SK-N-SH (cell line): Measurements from ENCODE around the gene NAT8L. TPM values are rescaled to one million over a fixed set of nuclear protein-coding genes. Genes with fewer than 3 reads are reported as not detected.

ENCODE experiments used
- CTCF ChIA-PET: fragments of 300-600, 350-600 bp; formaldehyde crosslinking; extraction: SDS; loops from one replicate; lab custom pipeline; 2021; lab: Yijun Ruan, JAX
- POLR2A ChIA-PET: fragments of 350-600 bp; sonication (Branson Sonifier 250); formaldehyde crosslinking; extraction: SDS; loops from one replicate; lab custom pipeline; 2020; ENCODE audit warnings: antibody characterized with exemption, inconsistent platforms; lab: Yijun Ruan, JAX
- DNase-seq: peaks from one replicate; pipeline ENCODE4 v3.0.0; 2012
- H2AFZ ChIP-seq: fragments of 200-600 bp; sonication (generic); 2 replicates; pipeline ENCODE4 v1.8.1; 2016; ENCODE audit warnings: antibody characterized with exemption, mild to moderate bottlenecking, low read depth
- H3F3A ChIP-seq: fragments of 200-600 bp; sonication (generic); replicated peaks from 2 replicates; pipeline ENCODE3; 2016; ENCODE audit warnings: antibody characterized with exemption, mild to moderate bottlenecking; ENCODE audit not compliant: insufficient read depth
- H3K27ac ChIP-seq, 2 experiments: fragments of 200-500 bp in 1 of 2; fragments of 200-600 bp in 1 of 2; sonication (Bioruptor generic) in 1 of 2; sonication (generic), shearing (Covaris generic) in 1 of 2; 2 replicates each; pipeline versions ENCODE4 v1.5.1 to v1.6.1; 2014 to 2016; ENCODE audit warnings: low read depth in 2 of 2, inconsistent platforms in 1 of 2, low read length in 1 of 2, mild to moderate bottlenecking in 1 of 2, mixed read lengths in 1 of 2
- H3K27me3 ChIP-seq: fragments of 200-600 bp; sonication (generic), shearing (Covaris generic); 2 replicates; pipeline ENCODE4 v1.6.1; 2016; ENCODE audit warnings: mixed run types; ENCODE audit not compliant: insufficient read depth
- H3K36me3 ChIP-seq, 2 experiments: fragments of 200-500 bp in 1 of 2; fragments of 200-600 bp in 1 of 2; sonication (Bioruptor generic) in 1 of 2; sonication (generic) in 1 of 2; replicated peaks in 1 of 2; 2 replicates each; pipeline versions ENCODE3 to v1.5.1; 2014 to 2016; ENCODE audit warnings: low read length in 1 of 2, mild to moderate bottlenecking in 1 of 2; ENCODE audit not compliant: insufficient read depth in 2 of 2, control insufficient read depth in 1 of 2
- H3K4me1 ChIP-seq, 2 experiments: fragments of 200-500 bp in 1 of 2; fragments of 200-600 bp in 1 of 2; sonication (Bioruptor generic) in 1 of 2; sonication (generic), shearing (Covaris generic) in 1 of 2; 2 replicates each; pipeline versions ENCODE4 v1.5.1 to v1.6.1; 2014 to 2016; ENCODE audit warnings: low read depth in 1 of 2, low read length in 1 of 2, mixed run types in 1 of 2; ENCODE audit not compliant: insufficient read depth in 2 of 2, control insufficient read depth in 1 of 2
- H3K4me2 ChIP-seq: fragments of 200-600 bp; sonication (generic), shearing (Covaris generic); 2 replicates; pipeline ENCODE4 v1.6.1; 2017; ENCODE audit warnings: mixed run types
- H3K4me3 ChIP-seq, 2 experiments: fragments of 200-500 bp in 1 of 2; fragments of 200-600 bp in 1 of 2; sonication (Bioruptor generic) in 1 of 2; sonication (generic), shearing (Covaris generic) in 1 of 2; 2 replicates each; pipeline versions ENCODE4 v1.5.1 to v1.8.1; 2014 to 2016; ENCODE audit warnings: low read depth in 2 of 2, inconsistent platforms in 1 of 2, low read length in 1 of 2, mild to moderate bottlenecking in 1 of 2, mixed read lengths in 1 of 2, moderate library complexity in 1 of 2
- H3K79me2 ChIP-seq: fragments of 200-600 bp; sonication (generic); 2 replicates; pipeline ENCODE4 v1.8.1; 2017; ENCODE audit warnings: mild to moderate bottlenecking; ENCODE audit not compliant: insufficient read depth
- H3K9ac ChIP-seq: fragments of 200-600 bp; sonication (generic); 2 replicates; pipeline ENCODE4 v1.6.1; 2017; ENCODE audit warnings: mixed run types
- H3K9me2 ChIP-seq: fragments of 200-600 bp; sonication (generic); 2 replicates; pipeline ENCODE4 v1.6.1; 2017; ENCODE audit warnings: mixed run types
- H3K9me3 ChIP-seq: fragments of 200-600 bp; sonication (generic); 2 replicates; pipeline ENCODE4 v1.6.1; 2017; ENCODE audit warnings: mixed run types, mild to moderate bottlenecking, moderate library complexity
- H4K20me1 ChIP-seq: fragments of 200-600 bp; sonication (generic); 2 replicates; pipeline ENCODE4 v1.6.1; 2017; ENCODE audit warnings: mild to moderate bottlenecking, mixed run types; ENCODE audit not compliant: insufficient read depth
- ELF1 ChIP-seq: IDR thresholded peaks from 2 replicates; pipeline ENCODE4 v1.4.0; 2012
- EP300 ChIP-seq, 2 experiments: IDR thresholded peaks; 2 replicates each; pipeline versions ENCODE4 v1.4.0 to v1.6.1; 2012; ENCODE audit warnings: borderline replicate concordance in 1 of 2, low read depth in 1 of 2, low read length in 1 of 2
- FOXJ3 ChIP-seq: sonication (generic); formaldehyde crosslinking; IDR thresholded peaks from 2 replicates; pipeline ENCODE4 v1.5.1; 2020; ENCODE audit warnings: mild to moderate bottlenecking, missing genetic modification reagents
- GATA2 ChIP-seq: sonication (generic); formaldehyde crosslinking; IDR thresholded peaks from 2 replicates; pipeline ENCODE4 v1.5.0; 2020; ENCODE audit warnings: mild to moderate bottlenecking, missing genetic modification reagents
- MAX ChIP-seq: IDR thresholded peaks from 2 replicates; pipeline ENCODE4 v1.4.0; 2012; ENCODE audit warnings: low read depth
- MEF2A ChIP-seq: IDR thresholded peaks from 2 replicates; pipeline ENCODE4 v1.4.0; 2012; ENCODE audit warnings: low read depth, borderline replicate concordance
- MXI1 ChIP-seq: IDR thresholded peaks from 2 replicates; pipeline ENCODE4 v1.6.1; 2012; ENCODE audit warnings: mild to moderate bottlenecking, low read depth, low read length, improper control_type of control experiment
- RFX5 ChIP-seq: IDR thresholded peaks from 2 replicates; pipeline ENCODE4 v1.6.1; 2012; ENCODE audit warnings: mild to moderate bottlenecking, improper control_type of control experiment, low read length
- SMC3 ChIP-seq: IDR thresholded peaks from 2 replicates; pipeline ENCODE4 v1.6.1; 2012; ENCODE audit warnings: low read depth, low read length, improper control_type of control experiment
- TAF1 ChIP-seq: IDR thresholded peaks from 2 replicates; pipeline ENCODE4 v1.6.1; 2012; ENCODE audit warnings: low read depth, mild to moderate bottlenecking, low read length, moderate library complexity, borderline replicate concordance
- TCF12 ChIP-seq: IDR thresholded peaks from 2 replicates; pipeline ENCODE4 v1.4.0; 2012
- USF1 ChIP-seq: IDR thresholded peaks from 2 replicates; pipeline ENCODE4 v1.4.0; 2012; ENCODE audit warnings: low read depth, borderline replicate concordance
- ZBTB33 ChIP-seq: IDR thresholded peaks from 2 replicates; pipeline ENCODE4 v1.4.0; 2012; ENCODE audit warnings: low read depth, borderline replicate concordance
- WGBS: methylation state at CpG from one replicate; pipeline ENCODE4 v1.1.6; 2017; ENCODE audit warnings: low lambda C conversion rate; 5-methylcytosine and 5-hydroxymethylcytosine counted together
- polyA plus RNA-seq, 3 experiments: library from polyadenylated mRNA; depleted of rRNA; stranded (reverse); fragments of >200 nt; gene quantifications; 2 replicates each; pipeline ENCODE4 v1.2.3, GENCODE V29; 2012

Gene NAT8L
- polyA plus RNA-seq, 1 of the 3 experiments (the other 2 are of a cell fraction) = 0.43 TPM

GRCh38 chr4:2044119-2044485 lies 15.0 kb upstream of the NAT8L start:
- no peak overlapping the region for H3K4me2 ChIP-seq
- H3K36me3 ChIP-seq = no peaks in the 10 kb centered on the region
- no peak for DNase-seq
- POLR2A ChIA-PET = no interaction called here
- peaks cover 8% of the 10 kb centered on the region; the same call in 1 of the 2 replicates for H4K20me1 ChIP-seq
- no peak overlapping the region for H2AFZ ChIP-seq
- peaks cover 8% of the 10 kb centered on the region for H3F3A ChIP-seq
- H3K79me2 ChIP-seq = peaks cover 5% of the 10 kb centered on the region; the same call in 1 of the 2 replicates
- H3K27ac ChIP-seq = no peak overlapping the region
- TF ChIP-seq SMC3 (no peak), TCF12 (no peak), USF1 (no peak), ZBTB33 (no peak), RFX5 (no peak), ELF1 (no peak), MEF2A (no peak), GATA2 (CRISPR knock-in tag) (no peak), FOXJ3 (no peak), MXI1 (no peak), TAF1 (no peak), EP300 (IDR thresholded peaks at IDR 0.05; ENCODE audit: borderline replicate concordance in 1 of 2, low read depth in 1 of 2, low read length in 1 of 2) (no peak), MAX (no peak)
- TF ChIP-seq, all 33 proteins: peak for 0
- CTCF ChIA-PET = interaction anchor here (1.1 to 1.3 kb wide), 3 partner anchors 12 to 176 kb away, joined by 3 to 5 read pairs (median 3); no protein-coding TSS in a partner anchor
- H3K9me2 ChIP-seq = no peaks in the 10 kb centered on the region
- 91% methylated on average over 4 of the region's 6 CpGs for WGBS
- no peak overlapping the region for H3K4me3 ChIP-seq
- H3K4me1 ChIP-seq = peaks cover 0 to 7% of the 10 kb centered on the region in 2 experiments; a peak in 1 of 4 replicates
- H3K9me3 ChIP-seq = no peaks in the 10 kb centered on the region
- H3K9ac ChIP-seq = no peak overlapping the region
- H3K27me3 ChIP-seq = no peaks in the 10 kb centered on the region
